ENCODE data around the gene ZNF19. TPM values are rescaled to one million over a fixed set of nuclear protein-coding genes. Genes with fewer than 3 reads are reported as not detected.

ZNF19 gene
- total RNA-seq, 2 donors from 2014 or later, result 3.6 to 5.9 TPM

DNA sequence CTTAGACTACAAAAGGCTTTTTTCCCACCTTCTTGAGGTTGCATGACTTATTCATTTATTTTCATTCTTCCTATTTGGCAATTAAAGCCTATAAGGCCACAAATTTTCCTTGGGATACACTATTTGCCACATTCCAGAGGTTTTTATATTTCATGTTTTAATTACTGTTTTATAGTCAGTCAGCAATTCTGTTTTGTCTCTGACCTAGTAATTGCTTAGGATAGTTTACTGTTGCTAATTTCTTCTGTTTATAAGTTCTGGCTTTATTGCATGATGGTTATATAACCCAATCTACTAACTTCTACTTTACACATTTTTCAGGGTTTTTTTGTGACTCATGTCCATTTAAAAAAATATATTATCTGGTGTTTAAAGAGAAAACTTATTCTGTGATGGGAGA, 29.6 kb downstream of the ZNF19 start:
- H3K4me1 ChIP-seq, result peaks cover 3% of the 10 kb centered on the region
- no peaks in the 10 kb centered on the region for H3K9me3 ChIP-seq
- ATAC-seq (no peak), DNase-seq (no peak)
- no peak for TF ChIP-seq POLR2A (IDR thresholded peaks at IDR 0.05)
- TF ChIP-seq, protein P1, sequence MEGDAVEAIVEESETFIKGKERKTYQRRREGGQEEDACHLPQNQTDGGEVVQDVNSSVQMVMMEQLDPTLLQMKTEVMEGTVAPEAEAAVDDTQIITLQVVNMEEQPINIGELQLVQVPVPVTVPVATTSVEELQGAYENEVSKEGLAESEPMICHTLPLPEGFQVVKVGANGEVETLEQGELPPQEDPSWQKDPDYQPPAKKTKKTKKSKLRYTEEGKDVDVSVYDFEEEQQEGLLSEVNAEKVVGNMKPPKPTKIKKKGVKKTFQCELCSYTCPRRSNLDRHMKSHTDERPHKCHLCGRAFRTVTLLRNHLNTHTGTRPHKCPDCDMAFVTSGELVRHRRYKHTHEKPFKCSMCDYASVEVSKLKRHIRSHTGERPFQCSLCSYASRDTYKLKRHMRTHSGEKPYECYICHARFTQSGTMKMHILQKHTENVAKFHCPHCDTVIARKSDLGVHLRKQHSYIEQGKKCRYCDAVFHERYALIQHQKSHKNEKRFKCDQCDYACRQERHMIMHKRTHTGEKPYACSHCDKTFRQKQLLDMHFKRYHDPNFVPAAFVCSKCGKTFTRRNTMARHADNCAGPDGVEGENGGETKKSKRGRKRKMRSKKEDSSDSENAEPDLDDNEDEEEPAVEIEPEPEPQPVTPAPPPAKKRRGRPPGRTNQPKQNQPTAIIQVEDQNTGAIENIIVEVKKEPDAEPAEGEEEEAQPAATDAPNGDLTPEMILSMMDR (IDR thresholded peaks at IDR 0.05), result no peak
- intact Hi-C loops (cut with DNase I), result no loop called here
- no peak overlapping the region for H3K4me3 ChIP-seq
- H3K36me3 ChIP-seq (replicated peaks in 1 of 2; ENCODE audit: insufficient read depth in 1 of 2, low read depth in 2 of 2), result no peaks in the 10 kb centered on the region
- no peaks in the 10 kb centered on the region for H3K27me3 ChIP-seq
- H3K27ac ChIP-seq, result no peak overlapping the region

DNA sequence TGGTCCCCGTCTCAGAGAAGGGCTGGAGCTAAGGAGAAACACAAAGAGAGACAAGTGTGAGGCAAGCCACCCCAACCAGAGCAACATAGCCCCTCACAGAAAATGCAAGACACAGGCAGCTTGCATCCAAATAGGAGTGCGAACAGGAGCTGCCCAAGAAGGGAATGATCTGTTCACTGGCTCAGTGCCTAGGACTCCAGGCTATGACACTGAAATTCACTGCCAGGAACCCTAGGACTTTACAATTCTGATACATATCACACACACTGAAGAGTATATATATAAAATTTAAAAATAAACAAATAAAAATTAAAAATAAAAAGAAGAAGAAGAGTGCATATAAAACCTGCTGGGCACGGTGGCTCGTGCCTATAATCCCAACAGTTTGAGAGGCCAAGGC, 32.3 kb downstream of the ZNF19 start:
- Histone ChIP-seq H3K27me3 (no peaks in the 10 kb centered on the region), H3K36me3 (replicated peaks in 1 of 2; ENCODE audit: insufficient read depth in 1 of 2, low read depth in 2 of 2) (peaks cover 0 to 2% of the 10 kb centered on the region in 2 donors), H3K9me3 (peaks cover 0 to 11% (median 0%) of the 10 kb centered on the region in 3 donors), H3K27ac (no peak overlapping the region), H3K4me1 (peaks cover 3% of the 10 kb centered on the region), H3K4me3 (no peak overlapping the region)
- TF ChIP-seq POLR2A (IDR thresholded peaks at IDR 0.05), result no peak
- ATAC-seq (no peak), DNase-seq (no peak)
- 88 to 96% methylated on average over 4 of the region's 4 CpGs for WGBS, 2 donors
- intact Hi-C loops (cut with DNase I), result no loop called here

DNA sequence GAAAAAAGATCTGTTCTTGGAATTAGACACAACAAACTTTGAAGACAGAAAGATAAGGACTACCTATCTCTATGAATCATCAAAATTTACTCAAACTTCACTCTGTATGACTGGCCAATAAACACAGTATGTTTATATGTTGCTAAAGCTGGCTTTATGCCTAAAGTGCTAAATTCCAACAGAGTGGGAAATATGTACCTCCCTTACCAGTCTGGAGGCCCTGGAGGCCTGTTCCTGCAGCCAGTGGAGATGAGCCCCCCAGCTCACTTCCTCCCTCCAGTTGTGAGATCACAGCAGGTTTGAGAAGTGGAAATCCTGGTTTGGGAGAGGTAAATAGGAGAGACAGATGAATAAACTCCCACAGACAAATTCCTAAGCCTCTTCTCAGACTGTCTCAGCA, 36.1 kb downstream of the ZNF19 start:
- intact Hi-C loops (cut with DNase I), result no loop called here
- Histone ChIP-seq H3K4me3 (no peak overlapping the region), H3K27me3 (no peaks in the 10 kb centered on the region), H3K9me3 (peaks cover 0 to 42% (median 4%) of the 10 kb centered on the region in 3 donors), H3K27ac (no peak overlapping the region), H3K36me3 (replicated peaks in 1 of 2; ENCODE audit: insufficient read depth in 1 of 2, low read depth in 2 of 2) (peaks cover 27 to 29% of the 10 kb centered on the region in 2 donors), H3K4me1 (no peaks in the 10 kb centered on the region)
- no peak for TF ChIP-seq POLR2A (IDR thresholded peaks at IDR 0.05)
- DNase-seq (no peak), ATAC-seq (no peak)

DNA sequence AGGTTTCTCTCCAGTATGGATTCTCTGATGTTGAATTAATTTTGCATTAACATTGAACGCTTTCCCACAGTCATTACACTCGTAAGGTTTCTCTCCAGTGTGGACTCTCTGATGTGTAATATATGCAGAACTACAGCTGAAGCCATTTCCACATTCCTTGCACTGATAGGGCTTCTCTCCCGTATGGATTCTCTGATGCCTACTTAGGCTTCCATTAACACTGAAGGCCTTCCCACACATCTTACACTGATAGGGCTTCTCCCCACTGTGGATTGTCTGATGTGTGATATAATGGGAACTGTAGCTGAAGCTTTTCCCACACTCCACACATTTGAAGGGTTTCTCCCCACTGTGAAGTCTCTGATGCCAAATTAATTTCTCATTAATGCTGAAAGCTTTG, 40.1 kb downstream of the ZNF19 start:
- intact Hi-C loops (cut with DNase I), result no loop called here
- Histone ChIP-seq H3K9me3 (peaks cover 0 to 65% (median 4%) of the 10 kb centered on the region in 3 donors), H3K4me1 (no peaks in the 10 kb centered on the region), H3K36me3 (replicated peaks in 1 of 2; ENCODE audit: insufficient read depth in 1 of 2, low read depth in 2 of 2) (peaks cover 28 to 29% of the 10 kb centered on the region in 2 donors), H3K4me3 (no peak overlapping the region), H3K27me3 (no peaks in the 10 kb centered on the region), H3K27ac (no peak overlapping the region)
- WGBS, 2 donors, result 96 to 100% methylated on average over 3 of the region's 3 CpGs
- no peak for DNase-seq
- no peak for TF ChIP-seq POLR2A (IDR thresholded peaks at IDR 0.05)
- TF ChIP-seq, protein P1 (IDR thresholded peaks at IDR 0.05), result no peak
- ATAC-seq, result no peak

DNA sequence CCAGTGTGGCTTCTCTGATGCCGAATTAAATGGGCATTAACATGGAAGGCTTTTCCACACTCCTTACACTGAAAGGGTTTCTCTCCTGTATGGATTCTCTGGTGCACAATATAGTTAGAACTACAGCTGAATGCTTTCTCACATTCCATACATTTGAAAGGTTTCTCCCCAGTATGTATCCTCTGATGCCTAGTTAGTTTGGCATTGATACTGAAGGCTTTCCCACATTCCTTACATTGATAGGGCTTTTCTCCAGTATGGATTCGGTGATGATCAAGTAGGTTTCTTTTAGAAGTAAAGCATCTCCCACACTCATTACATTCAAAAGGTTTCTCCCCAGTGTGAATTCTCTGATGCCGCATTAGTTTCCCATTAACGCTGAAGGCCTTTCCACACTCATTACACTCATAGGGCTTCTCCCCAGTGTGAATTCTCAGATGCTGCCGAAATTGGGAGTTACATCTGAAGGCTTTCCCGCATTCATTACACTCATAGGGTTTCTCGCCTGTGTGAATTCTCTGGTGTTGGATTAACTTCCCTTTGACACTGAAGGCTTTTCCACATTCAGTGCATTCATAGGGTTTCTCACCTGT, 40.8 kb downstream of the ZNF19 start:
- Histone ChIP-seq H3K9me3 (peaks cover 0 to 71% (median 4%) of the 10 kb centered on the region in 3 donors), H3K4me3 (no peak overlapping the region), H3K27ac (no peak overlapping the region), H3K27me3 (no peaks in the 10 kb centered on the region), H3K36me3 (replicated peaks in 1 of 2; ENCODE audit: insufficient read depth in 1 of 2, low read depth in 2 of 2) (peaks cover 28 to 29% of the 10 kb centered on the region in 2 donors), H3K4me1 (no peaks in the 10 kb centered on the region)
- TF ChIP-seq, protein P1 (IDR thresholded peaks at IDR 0.05), result no peak
- no peak for TF ChIP-seq POLR2A (IDR thresholded peaks at IDR 0.05)
- DNase-seq, result no peak
- intact Hi-C loops (cut with DNase I), result no loop called here
- whole genome bisulfite sequencing, 2 donors, result 96 to 97% methylated on average over 7 of the region's 7 CpGs
- no peak for ATAC-seq

DNA sequence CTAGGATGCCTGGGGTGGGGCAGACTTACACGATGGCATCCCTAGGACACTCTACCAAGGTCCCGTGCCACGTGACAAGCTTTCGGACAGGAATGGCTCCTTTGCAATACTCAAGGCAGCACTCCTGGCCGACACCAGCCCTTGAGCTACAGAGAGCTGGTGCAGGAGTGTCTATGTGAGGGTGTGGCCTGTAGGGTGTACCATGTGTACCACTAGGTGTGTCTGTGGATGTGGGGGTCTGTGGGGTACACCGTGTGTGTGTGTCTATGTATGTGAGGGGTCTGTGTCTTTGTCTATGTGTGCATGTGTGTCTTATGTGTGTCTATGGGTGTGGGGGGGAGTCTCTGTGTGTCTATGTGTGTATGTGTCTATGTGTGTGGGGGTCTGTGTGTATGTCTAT, 45.4 kb downstream of the ZNF19 start:
- H3K27ac ChIP-seq, result no peak overlapping the region
- no peak for ATAC-seq
- 83 to 90% methylated on average over 2 to 6 of the region's 6 CpGs for WGBS, 2 donors
- H3K36me3 ChIP-seq (replicated peaks in 1 of 2; ENCODE audit: insufficient read depth in 1 of 2, low read depth in 2 of 2), result peaks cover 7% of the 10 kb centered on the region in 2 donors
- H3K4me3 ChIP-seq, result no peak overlapping the region
- intact Hi-C loops (cut with DNase I), result no loop called here
- no peak for DNase-seq
- TF ChIP-seq, protein P1 (IDR thresholded peaks at IDR 0.05), result no peak
- TF ChIP-seq POLR2A (IDR thresholded peaks at IDR 0.05), result no peak
- H3K9me3 ChIP-seq, result peaks cover 0 to 52% (median 1%) of the 10 kb centered on the region in 3 donors
- no peaks in the 10 kb centered on the region for H3K27me3 ChIP-seq
- no peaks in the 10 kb centered on the region for H3K4me1 ChIP-seq

All from body of pancreas (tissue), 4 donors.